ENCODE measurements around the gene PEAK1. TPM values are rescaled to one million over a fixed set of nuclear protein-coding genes. Genes with fewer than 3 reads are reported as not detected.

The PEAK1 gene
- total RNA-seq, 1 donor from 2014 or later, result 32.3 TPM

- peaks cover 9% of the 10 kb centered on the region for H3K36me3 Mint-ChIP-seq (ENCODE audit: insufficient read depth)
- H3K27me3 Mint-ChIP-seq, result no peaks in the 10 kb centered on the region
- no peak overlapping the region for H3K27ac Mint-ChIP-seq
- H3K4me1 Mint-ChIP-seq (ENCODE audit: low read depth), result peaks cover 14% of the 10 kb centered on the region
- H3K9me3 Mint-ChIP-seq (ENCODE audit: low read depth), result peaks cover 8% of the 10 kb centered on the region
- TF ChIP-seq CTCF (IDR thresholded peaks at IDR 0.05; ENCODE audit: unreplicated experiment), result no peak
- DNase-seq (ENCODE audit: low spot score, unreplicated experiment), result no peak
- H3K4me3 Mint-ChIP-seq (ENCODE audit: low read depth), result no peak overlapping the region
Measured at GRCh38 chr15:77347197-77347596, 72.7 kb downstream of the PEAK1 start.

GRCh38 chr15:77346245-77347036 is 73.5 kb downstream of the PEAK1 start:
- peaks cover 13% of the 10 kb centered on the region for H3K36me3 Mint-ChIP-seq (ENCODE audit: insufficient read depth)
- no peak overlapping the region for H3K27ac Mint-ChIP-seq
- TF ChIP-seq CTCF (IDR thresholded peaks at IDR 0.05; ENCODE audit: unreplicated experiment), result no peak
- DNase-seq (ENCODE audit: low spot score, unreplicated experiment), result no peak
- no peaks in the 10 kb centered on the region for H3K27me3 Mint-ChIP-seq
- peaks cover 13% of the 10 kb centered on the region for H3K4me1 Mint-ChIP-seq (ENCODE audit: low read depth)
- peaks cover 10% of the 10 kb centered on the region for H3K9me3 Mint-ChIP-seq (ENCODE audit: low read depth)
- no peak overlapping the region for H3K4me3 Mint-ChIP-seq (ENCODE audit: low read depth)

GRCh38 chr15:77342807-77343206 is 77.1 kb downstream of the PEAK1 start:
- Mint-ChIP-seq H3K27me3 (no peaks in the 10 kb centered on the region), H3K4me3 (ENCODE audit: low read depth) (no peak overlapping the region), H3K36me3 (ENCODE audit: insufficient read depth) (peaks cover 13% of the 10 kb centered on the region), H3K27ac (no peak overlapping the region), H3K4me1 (ENCODE audit: low read depth) (peaks cover 4% of the 10 kb centered on the region), H3K9me3 (ENCODE audit: low read depth) (peaks cover 10% of the 10 kb centered on the region)
- TF ChIP-seq CTCF (IDR thresholded peaks at IDR 0.05; ENCODE audit: unreplicated experiment), result no peak
- no peak for DNase-seq (ENCODE audit: low spot score, unreplicated experiment)

DNA sequence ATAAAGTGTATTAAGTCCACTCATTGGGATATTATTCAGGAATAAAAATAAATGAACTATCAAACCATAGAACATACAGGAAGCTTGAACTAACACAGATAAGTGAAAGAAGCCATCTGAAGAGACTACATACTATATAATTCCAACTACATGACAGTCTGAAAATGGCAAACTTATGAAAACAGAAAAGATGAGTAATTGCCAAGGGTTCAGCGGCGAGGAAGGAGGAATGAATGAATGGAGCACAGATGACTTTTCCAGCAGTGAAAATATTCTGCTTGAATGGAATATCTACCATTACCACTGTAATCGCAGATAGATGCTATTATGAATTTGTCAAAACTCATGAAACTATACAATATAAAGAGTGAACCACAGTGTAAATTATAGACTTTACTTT is 79.7 kb downstream of the PEAK1 start:
- no peak overlapping the region for H3K27ac Mint-ChIP-seq
- TF ChIP-seq CTCF (IDR thresholded peaks at IDR 0.05; ENCODE audit: unreplicated experiment), result no peak
- peaks cover 10% of the 10 kb centered on the region for H3K36me3 Mint-ChIP-seq (ENCODE audit: insufficient read depth)
- H3K4me3 Mint-ChIP-seq (ENCODE audit: low read depth), result no peak overlapping the region
- H3K4me1 Mint-ChIP-seq (ENCODE audit: low read depth), result no peaks in the 10 kb centered on the region
- peaks cover 9% of the 10 kb centered on the region for H3K9me3 Mint-ChIP-seq (ENCODE audit: low read depth)
- DNase-seq (ENCODE audit: low spot score, unreplicated experiment), result no peak
- H3K27me3 Mint-ChIP-seq, result no peaks in the 10 kb centered on the region

GRCh38 chr15:77336006-77336405 is 83.9 kb downstream of the PEAK1 start:
- Mint-ChIP-seq H3K4me3 (ENCODE audit: low read depth) (no peak overlapping the region), H3K27ac (no peak overlapping the region), H3K36me3 (ENCODE audit: insufficient read depth) (no peaks in the 10 kb centered on the region), H3K9me3 (ENCODE audit: low read depth) (no peaks in the 10 kb centered on the region), H3K27me3 (no peaks in the 10 kb centered on the region), H3K4me1 (ENCODE audit: low read depth) (no peaks in the 10 kb centered on the region)
- no peak for TF ChIP-seq CTCF (IDR thresholded peaks at IDR 0.05; ENCODE audit: unreplicated experiment)
- DNase-seq (ENCODE audit: low spot score, unreplicated experiment), result no peak

Measured in progenitor cell of endocrine pancreas (in vitro differentiated cells).